BJ (cell line): Measurements from ENCODE around the gene TM9SF3. TPM values are rescaled to one million over a fixed set of nuclear protein-coding genes. Genes with fewer than 3 reads are reported as not detected.

Experiments used
- CTCF ChIA-PET: fragments of 350-600 bp; formaldehyde crosslinking; extraction: SDS; loops from one replicate; lab custom pipeline; 2021; ENCODE audit warnings: antibody characterized with exemption, inconsistent platforms; lab: Yijun Ruan, JAX
- POLR2A ChIA-PET: fragments of 300-600 bp; sonication (Branson Sonifier 250); formaldehyde crosslinking; extraction: SDS; loops from one replicate; lab custom pipeline; 2021; ENCODE audit warnings: antibody characterized with exemption; lab: Charles Lee
- DNase-seq: peaks from one replicate; pipeline ENCODE4 v3.0.0-alpha.2; 2011; ENCODE audit warnings: low read depth
- H3K27me3 ChIP-seq: 2 replicates; pipeline ENCODE4 v1.6.0; 2011; ENCODE audit warnings: low read length; ENCODE audit not compliant: control insufficient read depth, insufficient read depth
- H3K36me3 ChIP-seq: 2 replicates; pipeline ENCODE4 v1.5.1; 2011; ENCODE audit warnings: low read length; ENCODE audit not compliant: control insufficient read depth, insufficient read depth
- H3K4me3 ChIP-seq: 2 replicates; pipeline ENCODE4 v1.5.1; 2011; ENCODE audit warnings: low read depth, mild to moderate bottlenecking, control low read depth, low read length
- CTCF ChIP-seq: IDR thresholded peaks from 2 replicates; pipeline ENCODE4 v1.5.1; 2011; ENCODE audit warnings: low read depth, mild to moderate bottlenecking, control low read depth, inconsistent platforms, low read length, moderate library complexity; ENCODE audit not compliant: insufficient read depth
- polyA plus RNA-seq: library from polyadenylated mRNA; depleted of rRNA; stranded (reverse); fragments of >200 nt; gene quantifications from 2 replicates; pipeline ENCODE4 v1.2.3, GENCODE V29; 2011

The TM9SF3 gene
- polyA plus RNA-seq, 1 experiment, result 27.0 TPM

GRCh38 chr10:96538683-96539082, 48.1 kb downstream of the TM9SF3 start:
- Histone ChIP-seq H3K4me3 (no peak overlapping the region), H3K27me3 (no peaks in the 10 kb centered on the region), H3K36me3 (no peaks in the 10 kb centered on the region; the same call in 1 of the 2 replicates)
- ChIA-PET POLR2A (no interaction called here), CTCF (no interaction called here)
- DNase-seq, result no peak
- no peak for TF ChIP-seq CTCF

GRCh38 chr10:96536129-96536528, 50.7 kb downstream of the TM9SF3 start:
- no peak for TF ChIP-seq CTCF
- ChIA-PET CTCF (no interaction called here), POLR2A (no interaction called here)
- no peaks in the 10 kb centered on the region for H3K27me3 ChIP-seq
- peaks cover 2% of the 10 kb centered on the region; the same call in 1 of the 2 replicates for H3K36me3 ChIP-seq
- no peak for DNase-seq
- H3K4me3 ChIP-seq, result no peak overlapping the region

- Histone ChIP-seq H3K36me3 (peaks cover 3% of the 10 kb centered on the region; the same call in 1 of the 2 replicates), H3K4me3 (no peak overlapping the region), H3K27me3 (no peaks in the 10 kb centered on the region)
- CTCF ChIA-PET, result interaction anchor here (0.6 to 1.6 kb wide), 3 partner anchors 19 to 678 kb away, joined by 3 to 5 read pairs (median 3); partner anchors contain the start of gene TLL2
- POLR2A ChIA-PET, result no interaction called here
- no peak for TF ChIP-seq CTCF
- no peak for DNase-seq
These were observed 54.3 kb downstream of the TM9SF3 start for GRCh38 chr10:96532523-96532922.

- Histone ChIP-seq H3K36me3 (peaks cover 3% of the 10 kb centered on the region; the same call in 1 of the 2 replicates), H3K4me3 (no peak overlapping the region), H3K27me3 (no peaks in the 10 kb centered on the region)
- ChIA-PET CTCF (interaction anchor here (0.9 kb wide), 1 partner anchor 27 kb away, joined by 3 read pairs; no protein-coding TSS in a partner anchor), POLR2A (no interaction called here)
- TF ChIP-seq CTCF, result no peak
- no peak for DNase-seq
These were observed 57.1 kb downstream of the TM9SF3 start for GRCh38 chr10:96529634-96530279.

GRCh38 chr10:96524741-96525140, 62.1 kb downstream of the TM9SF3 start:
- TF ChIP-seq CTCF, result no peak
- ChIA-PET POLR2A (no interaction called here), CTCF (no interaction called here)
- Histone ChIP-seq H3K4me3 (no peak overlapping the region), H3K36me3 (peaks cover 1% of the 10 kb centered on the region; the same call in 1 of the 2 replicates), H3K27me3 (no peaks in the 10 kb centered on the region)
- DNase-seq, result no peak
